Measurements from ENCODE around the gene XKR3.

XKR3 gene

DNA sequence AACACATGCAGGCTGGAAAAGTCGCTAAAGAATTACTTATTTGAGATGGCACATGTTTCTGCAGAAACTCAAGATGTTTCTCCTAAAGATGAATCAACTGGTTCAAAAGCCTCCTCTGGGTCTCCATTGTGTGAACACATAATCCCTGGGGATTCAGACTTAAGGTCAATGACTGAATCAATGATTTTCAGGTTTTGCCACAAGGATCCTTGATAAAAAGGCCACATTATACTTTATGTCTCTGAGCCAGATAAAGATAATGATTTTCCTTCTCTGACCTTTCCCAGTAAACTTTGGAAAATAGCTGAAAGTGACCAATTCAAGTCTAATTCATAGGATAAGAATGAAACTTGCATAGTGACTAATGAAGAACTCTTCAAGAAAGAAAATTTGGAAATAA is 2.3 kb upstream of the XKR3 start:
- H3K4me3 ChIP-seq (ENCODE audit: control insufficient read depth, low read depth, low read length) = no peak overlapping the region
- DNase-seq (ENCODE audit: low read depth) = no peak
- TF ChIP-seq CTCF (conservative IDR thresholded peaks at IDR 0.05; ENCODE audit: control insufficient read depth, insufficient read depth, low read depth, low read length) = no peak

DNA sequence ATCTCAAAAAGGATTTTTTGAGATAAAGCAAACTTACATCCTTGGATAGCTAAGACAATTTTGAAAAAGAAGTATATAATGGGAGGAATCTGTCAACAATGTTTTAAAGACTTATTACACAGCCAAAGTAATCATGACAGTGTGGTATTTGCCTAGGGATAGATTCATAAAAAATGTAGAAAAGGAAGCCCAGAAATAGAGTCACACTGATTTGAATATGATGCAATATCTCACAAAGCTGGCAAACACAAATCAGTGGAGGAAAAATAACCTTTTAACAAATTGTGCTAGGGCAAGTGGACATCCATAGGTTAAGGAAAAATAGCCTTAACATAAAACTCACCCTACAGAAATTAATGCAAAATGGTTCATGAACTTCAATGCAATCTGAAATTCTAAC is 6.0 kb downstream of the XKR3 start:
- TF ChIP-seq CTCF (conservative IDR thresholded peaks at IDR 0.05; ENCODE audit: control insufficient read depth, insufficient read depth, low read depth, low read length) = no peak
- peak; percentile 53 for DNase-seq (ENCODE audit: low read depth)
- H3K4me3 ChIP-seq (ENCODE audit: control insufficient read depth, low read depth, low read length) = no peak overlapping the region

- no peak for TF ChIP-seq CTCF (conservative IDR thresholded peaks at IDR 0.05; ENCODE audit: control insufficient read depth, insufficient read depth, low read depth, low read length)
- H3K4me3 ChIP-seq (ENCODE audit: control insufficient read depth, low read depth, low read length) = no peak overlapping the region
- DNase-seq (ENCODE audit: low read depth) = no peak
Measured at GRCh38 chr22:16818538-16818937, 6.7 kb downstream of the XKR3 start.

DNA sequence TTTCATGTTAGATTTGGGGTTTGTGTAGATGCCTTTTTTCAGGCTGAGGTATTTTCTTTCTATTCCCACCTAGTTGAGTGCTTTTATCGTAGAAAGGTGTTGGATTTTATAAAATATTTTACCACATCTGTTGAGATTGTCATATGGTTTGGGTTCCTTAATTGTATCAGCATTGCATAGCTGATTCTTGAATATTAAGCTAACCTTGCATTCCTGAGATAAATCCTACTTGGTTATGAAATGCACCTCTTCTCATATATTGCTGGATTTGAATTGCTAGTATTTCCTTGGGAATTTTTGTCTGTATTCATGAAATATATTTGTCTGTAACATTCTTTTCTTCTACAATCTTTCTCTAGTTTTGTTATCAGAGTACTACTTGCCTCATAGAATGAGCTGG is 10.1 kb downstream of the XKR3 start:
- no peak overlapping the region for H3K4me3 ChIP-seq (ENCODE audit: control insufficient read depth, low read depth, low read length)
- TF ChIP-seq CTCF (conservative IDR thresholded peaks at IDR 0.05; ENCODE audit: control insufficient read depth, insufficient read depth, low read depth, low read length) = no peak
- DNase-seq (ENCODE audit: low read depth) = no peak

DNA sequence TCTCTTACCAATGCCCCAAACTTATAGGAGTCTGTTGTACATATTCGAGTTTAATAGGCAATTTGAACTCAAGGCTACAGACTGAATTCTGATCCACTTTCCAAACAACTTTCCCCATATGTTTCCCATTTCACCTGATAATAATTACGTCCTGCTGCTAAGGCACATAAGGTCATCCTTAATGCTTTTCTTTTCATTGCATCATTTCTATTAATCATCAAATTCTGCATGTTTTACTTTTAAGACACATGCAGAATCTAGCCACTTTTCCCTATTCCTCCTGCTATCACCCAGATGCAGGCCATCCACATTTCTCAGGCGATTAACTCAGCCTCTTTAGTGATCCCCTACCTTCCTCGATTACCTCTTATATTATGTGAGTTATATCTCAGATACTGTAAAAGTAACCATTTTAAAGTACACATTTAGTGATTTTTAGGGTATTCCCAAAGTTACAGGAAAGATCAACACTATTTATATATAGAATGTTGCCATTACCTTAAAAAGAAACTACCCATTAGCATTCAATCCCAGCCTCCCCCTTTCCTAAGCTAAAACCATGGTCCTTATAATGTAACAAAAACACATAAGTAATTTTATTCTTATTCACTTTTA is 14.9 kb downstream of the XKR3 start:
- TF ChIP-seq CTCF (conservative IDR thresholded peaks at IDR 0.05; ENCODE audit: control insufficient read depth, insufficient read depth, low read depth, low read length) = no peak
- DNase-seq (ENCODE audit: low read depth) = peak; percentile 84

GRCh38 chr22:16808744-16809143 is 16.5 kb downstream of the XKR3 start:
- peak; percentile 33 for DNase-seq (ENCODE audit: low read depth)
- no peak for TF ChIP-seq CTCF (conservative IDR thresholded peaks at IDR 0.05; ENCODE audit: control insufficient read depth, insufficient read depth, low read depth, low read length)
- no peak overlapping the region for H3K4me3 ChIP-seq (ENCODE audit: control insufficient read depth, low read depth, low read length)

More for the DNA sequence above, 14.9 kb downstream of the XKR3 start:
- no peak overlapping the region for H3K4me3 ChIP-seq (ENCODE audit: control insufficient read depth, low read depth, low read length)

- no peak overlapping the region for H3K4me3 ChIP-seq (ENCODE audit: control insufficient read depth, low read depth, low read length)
- TF ChIP-seq CTCF (conservative IDR thresholded peaks at IDR 0.05; ENCODE audit: control insufficient read depth, insufficient read depth, low read depth, low read length) = no peak
- DNase-seq (ENCODE audit: low read depth) = no peak
Measured at GRCh38 chr22:16807109-16807508, 18.1 kb downstream of the XKR3 start.

Data from fibroblast of mammary gland (primary cell).